GM12864 (cell line): Measurements from ENCODE around the gene RNF19B.

ENCODE experiments used
- DNase-seq: peaks from one replicate; pipeline ENCODE4 v3.0.0-alpha.2; 2011; ENCODE audit warnings: low read depth
- H3K4me3 ChIP-seq: 2 replicates; pipeline ENCODE4 v1.5.1; 2011; ENCODE audit warnings: mild to moderate bottlenecking, low read depth, low read length, control low read depth
- TF ChIP-seq, protein P1 (sequence below): IDR thresholded peaks from 2 replicates; pipeline ENCODE4 v1.5.1; 2011; ENCODE audit warnings: low read depth, mild to moderate bottlenecking, moderate library complexity, low read length, control low read depth, inconsistent platforms; ENCODE audit errors: missing control alignments

Gene RNF19B

DNA sequence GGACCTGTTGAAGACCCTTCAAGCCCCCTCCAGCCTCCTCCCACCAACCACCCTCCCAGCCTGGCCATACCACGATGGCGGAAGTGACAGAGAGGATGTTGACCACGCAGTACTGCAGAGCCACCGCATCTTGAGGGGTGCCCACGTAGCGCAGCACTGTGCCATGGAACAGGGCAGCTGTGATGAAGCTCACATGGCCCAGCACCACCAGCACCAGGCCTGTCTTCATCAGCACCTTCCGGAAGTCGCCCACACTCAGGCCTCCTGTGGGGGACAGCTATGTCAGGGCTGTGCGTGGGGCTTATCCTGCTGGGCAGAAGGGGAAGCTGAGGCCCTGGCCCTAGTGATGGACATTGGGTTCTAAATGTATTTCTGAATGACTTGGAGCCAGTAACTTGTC, 66.6 kb downstream of the RNF19B start:
- DNase-seq, result no peak
- TF ChIP-seq, protein P1, sequence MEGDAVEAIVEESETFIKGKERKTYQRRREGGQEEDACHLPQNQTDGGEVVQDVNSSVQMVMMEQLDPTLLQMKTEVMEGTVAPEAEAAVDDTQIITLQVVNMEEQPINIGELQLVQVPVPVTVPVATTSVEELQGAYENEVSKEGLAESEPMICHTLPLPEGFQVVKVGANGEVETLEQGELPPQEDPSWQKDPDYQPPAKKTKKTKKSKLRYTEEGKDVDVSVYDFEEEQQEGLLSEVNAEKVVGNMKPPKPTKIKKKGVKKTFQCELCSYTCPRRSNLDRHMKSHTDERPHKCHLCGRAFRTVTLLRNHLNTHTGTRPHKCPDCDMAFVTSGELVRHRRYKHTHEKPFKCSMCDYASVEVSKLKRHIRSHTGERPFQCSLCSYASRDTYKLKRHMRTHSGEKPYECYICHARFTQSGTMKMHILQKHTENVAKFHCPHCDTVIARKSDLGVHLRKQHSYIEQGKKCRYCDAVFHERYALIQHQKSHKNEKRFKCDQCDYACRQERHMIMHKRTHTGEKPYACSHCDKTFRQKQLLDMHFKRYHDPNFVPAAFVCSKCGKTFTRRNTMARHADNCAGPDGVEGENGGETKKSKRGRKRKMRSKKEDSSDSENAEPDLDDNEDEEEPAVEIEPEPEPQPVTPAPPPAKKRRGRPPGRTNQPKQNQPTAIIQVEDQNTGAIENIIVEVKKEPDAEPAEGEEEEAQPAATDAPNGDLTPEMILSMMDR, result no peak
- H3K4me3 ChIP-seq, result no peak overlapping the region

DNA sequence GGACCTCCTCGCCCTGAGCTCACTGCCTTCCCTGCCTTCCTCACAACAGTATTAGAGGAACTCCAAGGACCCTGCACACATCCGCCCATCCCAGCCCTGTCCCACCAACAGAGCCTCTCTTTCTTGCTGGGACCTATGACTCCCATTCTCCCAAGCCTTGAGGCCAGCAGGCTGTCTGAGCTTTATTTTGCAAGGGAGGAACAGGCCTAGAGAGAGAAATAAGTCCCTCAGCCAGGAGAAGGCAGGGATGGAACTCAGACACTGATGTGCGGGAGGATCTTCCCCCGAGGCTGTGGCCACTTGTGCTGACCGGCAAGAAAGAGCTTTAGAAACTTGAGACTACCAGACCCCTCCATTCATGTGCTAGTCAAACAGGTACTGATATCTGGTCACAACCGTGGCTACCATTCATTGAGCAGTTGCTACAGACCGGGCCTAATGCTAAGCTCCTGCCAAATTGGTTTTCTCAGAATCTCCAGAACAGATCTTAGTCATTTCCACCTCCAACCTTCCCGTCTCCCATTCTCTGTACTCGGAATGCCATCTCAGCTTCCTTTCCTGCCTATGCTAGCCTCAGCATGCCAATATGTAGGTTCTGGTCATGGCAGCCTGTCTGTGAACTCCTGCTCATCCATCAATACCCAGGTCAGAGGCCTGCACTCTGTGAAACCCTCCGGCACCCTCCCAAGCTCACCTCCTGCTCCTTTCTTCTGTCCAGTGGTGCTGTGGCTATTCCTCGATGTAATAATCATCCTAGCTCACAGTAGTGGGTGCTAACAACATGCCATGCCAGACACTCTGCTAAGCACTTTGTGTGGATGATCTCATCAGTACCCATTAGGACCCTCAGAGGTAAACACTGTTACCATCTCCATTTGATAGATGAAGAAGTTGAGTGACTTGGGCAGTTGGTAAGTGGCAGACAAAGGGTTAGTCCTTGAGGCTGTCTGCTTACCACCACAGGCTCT, 67.2 kb downstream of the RNF19B start:
- no peak overlapping the region for H3K4me3 ChIP-seq
- TF ChIP-seq, protein P1, result no peak
- no peak for DNase-seq

DNA sequence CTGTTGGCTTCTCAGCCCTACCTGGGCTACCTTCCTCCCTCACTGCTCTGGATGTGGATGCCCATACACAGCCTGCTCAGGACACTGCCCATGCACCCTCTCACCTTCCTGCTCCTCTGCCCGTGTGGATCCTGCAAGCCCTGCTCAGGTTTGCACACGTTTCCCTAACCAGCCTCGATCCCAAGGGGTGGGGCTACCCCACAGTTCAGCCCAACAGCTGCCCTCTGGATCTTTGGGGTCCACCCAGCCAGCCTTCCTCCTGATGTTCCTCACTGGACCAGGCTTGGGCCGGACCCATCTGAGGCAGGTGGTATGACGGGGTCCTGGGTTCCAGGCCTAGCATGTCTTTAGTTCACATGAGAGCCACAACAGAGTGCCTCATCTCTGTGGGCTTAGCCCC, 68.2 kb downstream of the RNF19B start:
- no peak for DNase-seq
- TF ChIP-seq, protein P1, result no peak
- no peak overlapping the region for H3K4me3 ChIP-seq

DNA sequence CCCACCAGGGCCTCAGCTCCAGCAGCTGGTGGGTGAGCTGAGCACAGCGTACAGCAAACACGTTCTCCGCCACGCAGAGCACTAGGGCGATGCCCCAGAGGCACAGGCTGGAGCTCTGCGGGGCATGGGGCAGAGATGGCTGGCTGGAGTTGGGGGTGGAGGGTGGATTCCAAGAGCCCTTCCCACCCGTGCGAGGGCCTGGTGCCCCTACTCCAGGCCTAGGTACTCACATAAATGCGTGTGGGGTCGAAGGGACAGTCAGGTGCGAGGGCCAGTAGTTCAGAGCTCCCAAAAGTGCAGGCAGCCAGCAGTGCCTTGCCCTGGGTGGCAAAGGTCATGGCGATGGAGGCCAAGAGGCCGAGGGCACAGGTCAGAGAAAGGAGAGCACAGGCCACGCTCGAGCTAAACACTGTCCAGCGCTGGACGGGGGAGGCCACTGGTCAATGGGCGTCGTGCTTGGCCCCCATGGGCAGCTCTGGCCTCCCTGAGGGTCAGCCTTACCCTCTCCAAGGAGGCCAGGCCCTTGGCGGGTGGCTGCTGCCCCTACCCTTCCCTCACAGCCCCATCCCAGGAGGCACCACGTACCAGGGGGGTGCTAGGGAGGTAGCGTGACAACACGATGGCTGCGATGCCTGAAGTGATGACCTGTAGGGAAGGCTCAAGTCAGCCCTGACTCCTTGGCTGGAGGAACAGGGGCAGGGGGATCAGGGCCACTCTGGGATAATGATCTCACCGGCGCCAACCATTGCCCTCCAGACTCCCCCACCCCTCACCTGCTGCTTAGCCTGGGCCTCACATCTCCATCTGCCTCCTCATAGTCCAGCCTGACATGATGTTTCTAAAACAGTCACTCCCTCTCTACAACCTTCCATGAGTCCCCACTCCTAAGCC, 69.0 kb downstream of the RNF19B start:
- no peak for DNase-seq
- no peak overlapping the region for H3K4me3 ChIP-seq
- TF ChIP-seq, protein P1, result no peak

DNA sequence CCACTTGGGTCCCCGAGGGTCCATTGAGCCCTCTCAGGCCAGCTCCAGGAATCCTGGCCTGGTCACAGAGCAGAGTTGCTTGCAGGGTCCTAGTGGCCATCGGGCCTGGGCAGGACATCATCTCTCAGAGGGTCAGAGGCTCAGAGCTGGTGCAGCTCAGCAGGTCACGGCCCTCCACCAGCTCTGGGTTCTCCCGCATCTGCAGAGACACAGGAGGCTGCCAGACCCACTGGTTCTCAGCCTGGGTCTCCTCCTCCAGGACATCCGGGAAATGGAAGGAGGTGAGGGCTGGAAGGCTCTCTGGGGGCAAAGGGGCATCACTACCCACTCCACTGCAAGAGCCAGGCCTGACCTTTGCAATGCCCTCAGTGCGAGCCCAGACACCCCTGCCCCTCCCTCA, 69.9 kb downstream of the RNF19B start:
- DNase-seq, result no peak
- TF ChIP-seq, protein P1, result no peak
- no peak overlapping the region for H3K4me3 ChIP-seq

DNA sequence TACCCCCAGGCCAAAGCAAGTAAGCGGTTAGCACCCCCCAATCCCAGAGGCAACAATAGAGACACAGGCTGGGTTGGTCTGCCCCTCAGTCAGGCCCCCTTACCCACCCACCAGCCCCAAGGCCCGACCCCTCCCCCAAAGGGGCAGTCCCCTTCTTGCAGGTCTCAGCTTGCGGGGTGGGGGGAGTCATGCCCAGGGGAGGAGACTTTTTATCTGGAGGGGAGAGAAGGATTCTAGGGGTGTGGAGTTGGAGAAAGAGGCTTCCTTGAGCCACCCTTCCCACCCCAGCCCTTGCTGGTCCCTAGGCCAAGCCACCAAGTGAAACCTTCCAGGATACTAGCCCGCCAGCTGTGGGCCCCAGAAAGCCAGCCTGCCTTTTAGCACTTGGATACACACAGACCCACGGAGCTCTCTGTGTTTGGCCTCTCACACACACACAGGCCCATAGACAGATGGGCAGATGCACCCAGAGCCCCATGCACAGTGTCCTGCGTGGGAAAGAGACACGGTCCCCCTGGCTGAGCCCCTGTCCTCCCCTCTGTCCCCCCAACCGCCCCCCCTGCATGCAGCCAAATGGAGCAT, 70.5 kb downstream of the RNF19B start:
- TF ChIP-seq, protein P1, result no peak
- H3K4me3 ChIP-seq, result no peak overlapping the region
- no peak for DNase-seq
